ENCODE measurements around the gene PTPA.

DNA sequence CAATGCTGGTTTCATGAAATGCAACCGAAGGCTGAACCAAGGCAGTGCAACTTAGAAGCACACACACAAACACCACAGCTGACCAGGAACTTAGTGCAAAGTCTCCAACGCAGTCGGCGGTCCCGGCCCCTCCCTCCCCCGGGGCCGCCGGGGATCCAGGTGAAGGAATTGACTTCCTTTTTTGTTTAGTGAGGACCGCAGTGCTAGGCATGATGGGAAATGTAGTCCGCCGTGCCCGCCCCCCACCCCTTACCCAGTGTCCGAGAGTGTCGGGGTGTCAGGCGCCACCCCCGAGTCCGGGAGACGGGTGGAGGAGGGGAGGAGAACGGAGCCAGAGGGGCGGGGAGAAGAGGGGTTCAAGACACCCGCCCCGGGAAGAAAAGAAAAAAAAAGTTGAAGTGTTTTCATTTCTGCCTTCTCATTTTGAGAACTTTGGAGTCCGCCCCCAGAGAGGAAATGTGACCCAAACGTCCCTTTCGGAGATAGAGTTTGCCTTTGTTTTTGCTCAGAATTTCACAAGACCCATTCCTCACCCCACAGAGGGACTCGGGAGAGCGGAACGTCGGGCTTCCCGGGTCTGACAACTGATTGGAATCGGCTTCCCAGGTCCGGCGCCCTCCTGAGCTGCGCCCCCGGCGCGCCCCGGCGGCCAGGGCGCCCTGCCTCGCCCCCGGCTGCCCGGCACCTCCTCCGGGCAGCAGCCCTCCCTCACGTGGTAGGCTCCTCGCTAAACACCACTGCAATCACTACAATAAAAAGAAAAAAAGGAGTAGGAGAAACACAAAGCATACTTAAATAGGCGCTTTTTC, 64.8 kb downstream of the PTPA start:
- TF ChIP-seq CTCF (IDR thresholded peaks at IDR 0.05) (no peak), EZH2 (IDR thresholded peaks at IDR 0.05; ENCODE audit: borderline replicate concordance, insufficient read depth, low read depth, low read length, poor library complexity, severe bottlenecking) (no peak)
